SH-SY5Y (cell line): ENCODE results near the gene BDH1.

Experiments
- GATA2 ChIP-seq: IDR thresholded peaks from 2 replicates; pipeline ENCODE4 v1.6.1; 2011; ENCODE audit warnings: mild to moderate bottlenecking, low read depth, low read length
- GATA3 ChIP-seq: IDR thresholded peaks from 2 replicates; pipeline ENCODE4 v1.6.1; 2011; ENCODE audit warnings: low read depth, mild to moderate bottlenecking, low read length, moderate library complexity

Gene BDH1

GRCh38 chr3:197516517-197516889 lies 39.3 kb downstream of the BDH1 start:
- TF ChIP-seq GATA3: no peak
- no peak for TF ChIP-seq GATA2

GRCh38 chr3:197514786-197515355 lies 40.9 kb downstream of the BDH1 start:
- TF ChIP-seq GATA2 (no peak), GATA3 (no peak)

- TF ChIP-seq GATA2 (no peak), GATA3 (no peak)
Observed at GRCh38 chr3:197513953-197514785, 41.6 kb downstream of the BDH1 start.

DNA sequence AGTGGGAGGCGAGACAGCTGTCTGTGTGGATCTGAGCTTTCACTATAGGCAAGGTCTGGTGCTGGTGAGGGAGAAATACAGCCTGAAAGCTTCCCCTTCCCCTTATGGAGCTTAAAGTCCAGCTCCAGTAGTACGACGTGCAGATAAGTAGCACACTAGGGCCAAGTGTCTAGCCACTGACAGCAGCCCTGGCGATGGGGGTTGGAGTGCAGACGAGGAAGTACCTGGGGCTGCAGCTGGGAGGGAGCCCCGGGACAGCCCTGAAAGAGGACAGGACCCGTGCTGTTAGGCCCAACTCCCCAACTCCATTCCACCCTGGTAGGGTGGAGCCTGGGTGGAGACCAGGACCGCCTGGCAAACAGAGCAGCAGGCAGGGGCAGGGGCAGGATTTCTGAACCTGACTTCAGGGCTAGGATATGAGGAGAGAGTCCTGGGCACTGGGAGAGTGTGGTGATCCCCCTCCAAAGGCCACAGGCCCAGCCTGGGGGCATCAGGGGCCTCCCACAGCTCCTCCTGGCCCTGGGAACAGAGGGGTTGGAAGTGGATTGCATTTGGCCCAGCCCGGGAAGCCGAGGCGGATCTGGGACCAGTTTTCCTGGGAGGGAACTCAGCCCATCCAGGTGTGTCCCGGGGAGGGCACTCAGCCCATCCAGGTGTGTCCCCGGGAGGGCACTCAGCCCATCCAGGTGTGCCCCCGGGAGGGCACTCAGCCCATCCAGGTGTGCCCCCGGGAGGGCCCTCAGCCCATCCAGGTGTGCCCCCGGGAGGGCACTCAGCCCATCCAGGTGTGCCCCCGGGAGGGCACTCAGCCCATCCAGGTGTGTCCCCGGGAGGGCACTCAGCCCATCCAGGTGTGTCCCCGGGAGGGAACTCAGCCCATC lies 42.8 kb downstream of the BDH1 start:
- TF ChIP-seq GATA3 (no peak), GATA2 (no peak)

- no peak for TF ChIP-seq GATA3
- no peak for TF ChIP-seq GATA2
Observed at GRCh38 chr3:197511853-197512635, 43.7 kb downstream of the BDH1 start.

DNA sequence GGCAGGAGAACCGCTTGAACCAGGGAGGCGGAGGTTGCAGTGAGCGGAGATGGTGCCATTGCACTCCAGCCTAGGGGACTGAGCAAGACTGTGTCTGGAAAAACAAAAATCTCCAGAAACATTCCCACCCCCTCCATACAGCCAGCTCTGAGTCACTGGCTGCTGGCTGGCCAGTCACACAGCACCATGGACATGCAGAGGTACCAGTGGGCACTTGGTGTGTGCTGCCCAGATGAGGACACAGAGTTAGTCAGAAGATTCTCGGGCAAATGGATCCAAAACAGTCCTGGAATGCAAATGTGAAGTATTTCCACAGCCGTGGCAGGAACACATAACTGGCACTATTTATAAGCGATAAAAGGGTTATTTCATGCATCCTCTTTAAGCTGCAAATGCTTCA lies 44.6 kb downstream of the BDH1 start:
- TF ChIP-seq GATA2 (no peak), GATA3 (no peak)

- TF ChIP-seq GATA3 (no peak), GATA2 (no peak)
Observed at GRCh38 chr3:197510642-197511018, 45.1 kb downstream of the BDH1 start.

- no peak for TF ChIP-seq GATA2
- TF ChIP-seq GATA3: no peak
Observed at GRCh38 chr3:197508924-197509775, 46.6 kb downstream of the BDH1 start.

- no peak for TF ChIP-seq GATA3
- no peak for TF ChIP-seq GATA2
Observed at GRCh38 chr3:197508461-197508860, 47.3 kb downstream of the BDH1 start.

GRCh38 chr3:197508051-197508451 lies 47.7 kb downstream of the BDH1 start:
- no peak for TF ChIP-seq GATA3
- TF ChIP-seq GATA2: no peak

DNA sequence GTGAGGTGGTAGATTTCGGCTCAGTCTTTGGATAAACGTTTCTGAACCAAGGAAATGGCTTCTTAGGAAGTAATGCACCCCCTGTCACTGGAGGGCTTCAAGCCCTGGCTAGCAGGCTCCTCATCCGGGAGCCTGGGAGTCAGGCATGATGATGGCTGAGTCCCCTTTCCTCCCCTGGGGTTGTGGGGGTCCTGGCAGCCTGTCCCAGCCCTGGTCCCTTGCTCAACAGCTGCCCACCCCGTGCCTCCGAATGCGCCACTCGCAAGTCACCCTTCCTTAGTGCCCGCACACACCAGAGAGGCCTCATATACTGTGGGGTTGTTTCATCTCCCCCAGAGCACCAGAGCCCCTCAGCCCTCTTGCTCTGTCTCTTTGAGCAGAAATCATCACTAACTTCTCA lies 48.2 kb downstream of the BDH1 start:
- TF ChIP-seq GATA3 (no peak), GATA2 (no peak)

GRCh38 chr3:197507081-197507480 lies 48.7 kb downstream of the BDH1 start:
- TF ChIP-seq GATA2: no peak
- no peak for TF ChIP-seq GATA3

DNA sequence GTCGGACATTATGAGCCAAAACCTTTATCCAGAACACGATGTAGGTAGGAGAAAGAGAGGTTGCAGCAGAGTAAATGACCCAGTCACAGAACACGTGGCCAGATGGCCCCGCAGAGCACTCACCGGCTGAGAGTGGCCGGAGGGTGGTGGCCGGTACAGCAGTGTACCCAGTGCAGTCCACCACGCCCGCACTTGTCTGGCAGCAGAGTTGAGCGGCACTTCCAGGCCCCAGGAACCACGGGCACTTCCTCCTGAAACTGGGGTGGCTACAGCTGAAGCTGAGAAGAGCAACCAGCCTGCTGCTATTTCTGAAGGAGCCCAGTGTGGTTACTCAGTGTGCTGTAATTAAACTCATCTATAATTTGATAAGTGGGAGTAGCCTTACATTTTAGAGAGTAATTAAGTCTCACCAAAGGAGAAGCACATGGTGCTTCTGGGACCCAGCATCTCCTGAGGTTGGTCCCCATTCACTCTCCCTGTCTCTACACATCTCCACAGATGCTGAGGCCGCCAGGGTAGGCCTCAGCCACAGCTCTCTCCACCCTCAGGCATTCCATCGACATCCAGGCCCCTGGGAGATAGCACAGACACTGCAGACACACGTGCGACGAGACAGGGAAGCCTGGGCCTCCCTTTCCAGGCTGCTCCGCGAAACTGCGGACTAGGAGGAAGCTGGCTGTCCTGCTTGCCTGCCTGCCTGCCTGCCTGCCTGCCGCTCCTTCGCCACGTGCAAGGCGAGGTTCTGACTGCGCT lies 49.8 kb downstream of the BDH1 start:
- TF ChIP-seq GATA3 (no peak), GATA2 (no peak)
